ENCODE results near the gene ZNF837.

Gene ZNF837

DNA sequence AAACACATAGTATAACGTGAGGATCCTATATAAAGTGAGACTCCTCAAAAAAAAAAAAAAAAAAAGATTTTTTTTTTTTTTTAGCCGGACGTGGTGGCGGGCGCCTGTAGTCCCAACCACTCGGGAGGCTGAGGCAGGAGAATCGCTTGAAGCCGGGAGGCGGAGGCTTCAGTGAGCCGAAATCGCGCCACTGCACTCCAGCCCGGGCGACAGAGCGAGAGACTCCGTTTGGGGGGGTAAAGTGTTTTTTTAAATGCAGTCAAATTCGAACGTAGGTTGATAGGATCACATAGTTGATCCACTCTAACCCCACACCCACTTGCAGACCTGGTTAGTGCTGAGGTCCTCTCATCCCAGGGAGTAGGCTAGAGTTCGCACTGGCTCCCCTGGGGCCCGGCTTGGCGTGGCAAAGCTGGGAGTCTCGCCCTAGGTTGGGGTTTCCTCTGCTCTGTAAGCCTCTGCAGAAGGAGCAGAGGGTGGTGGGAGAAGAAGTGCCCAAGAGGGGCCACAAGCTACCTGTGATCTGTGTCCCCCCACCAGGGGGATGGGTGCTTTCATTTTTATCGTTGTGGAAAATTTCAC, 21.1 kb upstream of the ZNF837 start:
- no peak for FAIRE-seq
- TF ChIP-seq TAF1 (IDR thresholded peaks at IDR 0.05; ENCODE audit: borderline replicate concordance, low read depth, low read length) (no peak), POLR2A (IDR thresholded peaks at IDR 0.05; ENCODE audit: low read depth, low read length) (no peak), POLR2AphosphoS5 (IDR thresholded peaks at IDR 0.05; ENCODE audit: low read depth, low read length) (no peak)
- no peak for DNase-seq (ENCODE audit: insufficient read length)

DNA sequence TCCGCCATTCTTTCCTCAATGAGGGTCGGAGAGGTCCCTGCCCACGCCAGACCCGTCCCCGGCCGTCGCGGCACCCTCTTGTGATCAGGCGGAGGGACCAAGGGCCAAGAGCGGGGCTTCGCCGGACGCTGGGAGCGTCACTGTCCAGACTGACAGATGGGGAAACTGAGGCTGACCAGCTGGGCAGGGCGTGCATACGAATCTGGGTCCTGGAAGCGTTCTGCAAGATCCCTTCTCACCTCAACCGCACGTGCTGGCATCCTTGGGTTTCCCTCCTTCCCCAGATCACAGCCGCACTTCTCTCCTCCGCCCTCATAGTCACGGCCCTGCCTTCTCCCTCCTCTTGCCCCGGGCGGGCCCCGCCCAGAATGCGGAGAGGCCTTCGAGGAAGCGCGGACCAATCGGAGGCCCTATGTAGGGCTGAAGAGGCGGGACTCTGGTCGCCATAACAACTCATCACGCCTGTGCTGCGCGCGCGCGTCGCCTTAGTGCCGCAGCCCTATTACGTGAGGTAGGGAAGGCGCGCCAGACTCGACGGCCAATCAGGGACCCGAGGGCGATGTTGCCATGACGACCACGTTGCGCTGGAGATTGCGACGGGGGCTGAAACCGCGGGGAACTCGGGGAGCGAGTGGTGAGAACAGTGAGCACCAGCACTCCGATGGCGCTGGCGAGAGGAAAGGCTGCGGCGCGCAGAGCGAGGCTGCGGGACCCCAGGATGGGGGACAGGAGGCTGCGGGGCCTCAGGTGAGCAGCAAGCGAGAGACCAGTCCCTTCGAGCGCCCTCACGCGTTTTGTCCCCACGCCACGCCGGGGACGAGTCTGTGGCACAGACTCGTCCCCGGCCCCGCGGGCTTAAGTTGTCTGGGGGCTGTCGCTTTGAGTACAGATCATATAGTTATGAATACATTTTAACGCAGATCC, 20.3 kb upstream of the ZNF837 start:
- TF ChIP-seq POLR2A (IDR thresholded peaks at IDR 0.05; ENCODE audit: low read depth, low read length) (peak; percentile 83; the same call in 1 of the 2 replicates), TAF1 (IDR thresholded peaks at IDR 0.05; ENCODE audit: borderline replicate concordance, low read depth, low read length) (peak; percentile 67), POLR2AphosphoS5 (IDR thresholded peaks at IDR 0.05; ENCODE audit: low read depth, low read length) (peak; percentile 76)
- FAIRE-seq: peak; percentile 99
- DNase-seq (ENCODE audit: insufficient read length): peak; percentile 100

DNA sequence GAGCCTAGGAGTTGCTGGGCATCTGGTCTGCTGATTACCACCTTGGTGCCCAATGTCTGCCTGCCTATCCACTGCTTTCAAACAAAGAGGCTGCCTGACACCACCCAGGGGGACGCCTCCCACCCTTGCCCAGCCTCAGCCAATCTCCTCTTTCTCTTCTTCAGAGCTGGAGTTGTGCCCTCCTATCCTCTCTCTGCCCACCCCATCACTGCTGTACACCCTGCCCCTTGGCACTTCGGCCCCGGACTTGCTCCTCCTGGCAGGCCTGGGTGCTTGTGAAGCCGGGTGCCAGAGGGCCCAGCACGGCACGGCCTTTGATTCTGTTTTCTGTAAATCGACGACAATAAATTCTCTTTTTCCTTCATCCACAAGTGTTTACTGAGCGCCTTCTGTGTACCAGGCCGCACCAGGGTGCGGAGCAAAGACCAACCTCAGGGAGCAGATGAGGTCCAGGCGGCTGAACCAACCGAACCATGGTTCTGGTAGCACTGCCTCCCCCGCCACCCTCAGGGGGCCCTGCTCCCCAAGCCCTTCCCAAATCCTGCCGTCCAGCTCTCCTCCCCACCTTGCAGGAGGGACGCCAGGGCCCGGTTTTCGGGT, 19.6 kb upstream of the ZNF837 start:
- FAIRE-seq: no peak
- no peak for DNase-seq (ENCODE audit: insufficient read length)
- TF ChIP-seq TAF1 (IDR thresholded peaks at IDR 0.05; ENCODE audit: borderline replicate concordance, low read depth, low read length): no peak
- TF ChIP-seq POLR2A (IDR thresholded peaks at IDR 0.05; ENCODE audit: low read depth, low read length): no peak
- no peak for TF ChIP-seq POLR2AphosphoS5 (IDR thresholded peaks at IDR 0.05; ENCODE audit: low read depth, low read length)

DNA sequence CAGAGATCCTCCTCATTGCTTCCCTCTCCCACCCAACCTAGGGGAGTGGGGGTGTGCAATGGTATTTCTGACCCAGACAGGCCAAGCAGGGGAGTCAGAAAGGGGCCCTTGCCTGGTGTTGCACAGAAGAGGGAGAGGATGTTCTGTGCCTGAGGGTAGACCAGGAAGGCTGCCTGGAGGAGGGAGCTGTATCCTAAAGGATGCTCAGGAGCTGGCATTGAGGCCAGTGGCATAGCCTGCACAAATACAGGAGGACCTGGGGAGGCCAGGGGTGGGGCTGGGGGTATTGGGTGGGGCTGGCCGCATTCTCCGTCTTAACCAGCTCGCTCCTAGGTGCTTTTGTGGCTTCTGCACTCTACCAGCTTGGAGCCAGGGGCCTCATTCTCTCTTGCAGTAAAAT, 19.1 kb upstream of the ZNF837 start:
- DNase-seq (ENCODE audit: insufficient read length) (no peak), FAIRE-seq (no peak)
- TF ChIP-seq POLR2A (IDR thresholded peaks at IDR 0.05; ENCODE audit: low read depth, low read length) (no peak), TAF1 (IDR thresholded peaks at IDR 0.05; ENCODE audit: borderline replicate concordance, low read depth, low read length) (no peak), POLR2AphosphoS5 (IDR thresholded peaks at IDR 0.05; ENCODE audit: low read depth, low read length) (no peak)

DNA sequence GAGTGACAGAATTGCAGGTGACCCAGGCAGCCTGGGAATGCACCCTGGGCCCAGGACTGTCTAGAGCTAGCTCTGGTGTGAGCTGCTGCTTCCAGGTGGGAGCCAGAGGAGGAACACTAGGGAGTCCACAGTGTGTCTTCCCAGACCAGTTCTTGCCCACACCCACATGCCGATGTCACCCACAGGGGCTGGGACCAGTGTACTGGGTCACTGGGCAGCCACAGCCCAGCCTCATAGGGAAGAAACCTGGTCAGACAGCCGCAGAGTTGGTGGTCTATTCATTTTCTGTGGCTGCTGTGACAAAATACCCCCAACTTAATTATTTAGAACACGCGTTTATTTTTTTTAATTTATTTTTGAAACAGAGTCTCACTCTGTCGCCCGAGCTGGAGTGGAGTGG, 17.7 kb upstream of the ZNF837 start:
- FAIRE-seq (no peak), DNase-seq (ENCODE audit: insufficient read length) (no peak)

DNA sequence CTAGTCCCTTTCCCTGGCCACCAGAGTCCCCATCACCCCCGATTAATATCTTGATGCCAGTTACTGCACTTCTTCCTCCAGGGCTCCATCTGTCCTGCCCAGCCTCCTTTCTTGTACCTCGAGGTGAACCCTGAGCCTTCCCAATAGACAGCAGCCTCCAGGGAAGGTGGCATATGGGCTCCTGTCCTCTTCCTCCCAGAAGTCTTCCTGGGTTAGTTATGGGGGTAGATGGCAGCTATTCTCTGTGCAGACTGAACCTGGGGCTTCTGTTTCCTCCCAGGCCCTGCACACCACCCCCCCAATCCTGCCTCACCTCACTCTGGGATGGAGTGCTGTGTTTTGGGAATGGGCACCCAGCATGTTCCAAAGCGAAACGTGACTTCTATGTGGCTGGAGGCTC, 17.3 kb upstream of the ZNF837 start:
- no peak for FAIRE-seq
- DNase-seq (ENCODE audit: insufficient read length): no peak
- no peak for TF ChIP-seq TAF1 (IDR thresholded peaks at IDR 0.05; ENCODE audit: borderline replicate concordance, low read depth, low read length)
- no peak for TF ChIP-seq POLR2AphosphoS5 (IDR thresholded peaks at IDR 0.05; ENCODE audit: low read depth, low read length)
- no peak for TF ChIP-seq POLR2A (IDR thresholded peaks at IDR 0.05; ENCODE audit: low read depth, low read length)

More for the DNA sequence above, 17.7 kb upstream of the ZNF837 start:
- TF ChIP-seq POLR2AphosphoS5 (IDR thresholded peaks at IDR 0.05; ENCODE audit: low read depth, low read length): no peak
- TF ChIP-seq TAF1 (IDR thresholded peaks at IDR 0.05; ENCODE audit: borderline replicate concordance, low read depth, low read length): no peak
- no peak for TF ChIP-seq POLR2A (IDR thresholded peaks at IDR 0.05; ENCODE audit: low read depth, low read length)

DNA sequence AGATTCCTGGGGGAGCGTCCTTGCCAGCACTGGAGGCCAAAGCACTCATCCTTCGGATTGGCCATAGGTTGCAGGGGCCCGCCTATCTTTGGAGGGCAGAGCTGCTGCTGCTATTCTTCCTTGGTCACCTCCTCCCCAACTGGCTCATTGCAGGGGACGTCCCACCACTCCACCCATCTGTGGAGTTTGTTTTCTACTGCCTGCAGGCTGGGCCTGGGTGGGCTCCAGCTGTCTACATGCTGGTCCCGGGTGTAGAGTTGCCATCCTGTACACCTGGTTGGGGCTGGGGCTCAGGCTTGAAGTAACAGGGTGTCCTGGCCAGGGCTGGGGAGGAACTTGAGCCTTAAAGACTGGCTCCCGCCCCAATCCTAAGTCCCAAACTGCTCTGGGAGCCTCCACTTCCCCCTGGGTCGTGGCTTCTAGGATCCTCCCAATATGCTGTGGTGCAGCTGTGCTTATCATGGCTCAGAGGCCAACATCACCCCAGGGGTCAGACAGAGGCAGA, 16.8 kb upstream of the ZNF837 start:
- TF ChIP-seq TAF1 (IDR thresholded peaks at IDR 0.05; ENCODE audit: borderline replicate concordance, low read depth, low read length) (no peak), POLR2A (IDR thresholded peaks at IDR 0.05; ENCODE audit: low read depth, low read length) (no peak), POLR2AphosphoS5 (IDR thresholded peaks at IDR 0.05; ENCODE audit: low read depth, low read length) (no peak)
- FAIRE-seq: no peak
- no peak for DNase-seq (ENCODE audit: insufficient read length)

DNA sequence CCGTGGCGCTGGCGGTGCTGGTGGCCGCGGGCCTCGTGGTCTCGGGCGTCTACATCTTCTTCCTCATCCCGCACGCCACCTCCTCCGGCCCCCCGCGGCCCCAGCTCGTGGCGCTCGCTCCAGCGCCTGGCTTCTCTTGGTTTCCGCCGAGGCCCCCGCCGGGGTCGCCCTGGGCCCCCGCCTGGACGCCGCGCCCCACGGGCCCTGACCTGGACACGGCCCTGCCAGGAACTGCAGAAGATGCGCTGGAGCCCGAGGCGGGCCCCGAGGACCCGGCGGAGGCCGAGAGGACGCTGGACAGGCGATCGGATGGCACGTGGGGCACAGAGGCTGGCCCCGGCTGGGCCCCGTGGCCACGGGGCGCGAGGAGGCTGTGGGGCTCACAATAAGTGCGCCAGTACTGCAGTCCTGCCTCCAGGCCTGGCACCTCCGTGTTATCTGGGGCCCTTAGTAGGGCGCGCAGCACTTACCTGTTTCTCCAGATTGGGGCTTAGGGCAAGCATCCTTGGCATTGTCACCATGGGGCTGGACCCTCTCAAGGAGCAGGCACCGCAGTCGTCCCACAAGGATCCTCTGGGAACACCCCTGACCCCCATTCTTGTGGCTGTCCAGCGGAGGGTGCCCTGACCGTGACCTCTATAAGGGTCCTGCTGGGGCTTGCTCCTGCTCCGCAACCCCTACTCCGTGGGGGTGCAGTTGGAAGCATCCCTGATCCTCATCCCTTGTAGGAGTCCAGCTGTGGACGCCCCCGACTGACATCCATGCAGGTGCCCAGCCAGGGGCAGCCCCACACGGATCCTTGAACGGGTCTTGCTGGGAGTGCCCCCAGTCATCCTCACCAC, 16.1 kb upstream of the ZNF837 start:
- no peak for FAIRE-seq
- TF ChIP-seq POLR2AphosphoS5 (IDR thresholded peaks at IDR 0.05; ENCODE audit: low read depth, low read length) (no peak), TAF1 (IDR thresholded peaks at IDR 0.05; ENCODE audit: borderline replicate concordance, low read depth, low read length) (no peak), POLR2A (IDR thresholded peaks at IDR 0.05; ENCODE audit: low read depth, low read length) (no peak)

DNA sequence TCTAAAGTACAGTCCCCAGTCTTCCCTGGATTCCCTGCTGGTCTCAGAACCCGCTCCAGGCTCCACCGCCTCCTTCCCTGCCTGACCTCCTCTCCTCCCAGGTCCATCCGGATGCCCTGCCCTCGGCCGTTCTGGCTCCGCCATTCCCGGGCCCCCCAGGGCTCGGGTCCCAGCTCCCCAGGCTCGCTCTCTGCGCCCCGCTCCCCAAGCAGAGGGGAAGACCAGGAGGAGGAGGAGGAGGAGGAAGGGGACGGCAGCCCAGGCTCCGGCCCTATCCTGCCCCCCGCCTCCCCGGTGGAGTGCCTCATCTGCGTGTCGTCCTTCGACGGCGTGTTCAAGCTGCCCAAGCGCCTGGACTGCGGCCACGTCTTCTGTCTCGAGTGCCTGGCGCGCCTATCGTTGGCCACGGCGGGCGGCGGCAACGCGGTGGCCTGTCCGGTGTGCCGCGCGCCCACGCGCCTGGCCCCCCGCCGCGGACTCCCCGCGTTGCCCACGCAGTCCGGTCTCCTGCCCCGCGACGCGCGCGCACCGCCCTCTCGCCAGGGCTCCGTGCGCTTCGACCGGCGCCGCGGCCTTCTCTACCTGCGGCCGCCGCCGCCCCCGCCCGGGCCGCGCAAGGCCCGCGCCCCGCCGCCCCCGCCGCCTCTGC, 15.3 kb upstream of the ZNF837 start:
- DNase-seq (ENCODE audit: insufficient read length) (no peak), FAIRE-seq (no peak)
- TF ChIP-seq POLR2AphosphoS5 (IDR thresholded peaks at IDR 0.05; ENCODE audit: low read depth, low read length) (no peak; the same call in 1 of the 2 replicates), POLR2A (IDR thresholded peaks at IDR 0.05; ENCODE audit: low read depth, low read length) (no peak), TAF1 (IDR thresholded peaks at IDR 0.05; ENCODE audit: borderline replicate concordance, low read depth, low read length) (no peak)

More for the DNA sequence above, 16.1 kb upstream of the ZNF837 start:
- no peak for DNase-seq (ENCODE audit: insufficient read length)

DNA sequence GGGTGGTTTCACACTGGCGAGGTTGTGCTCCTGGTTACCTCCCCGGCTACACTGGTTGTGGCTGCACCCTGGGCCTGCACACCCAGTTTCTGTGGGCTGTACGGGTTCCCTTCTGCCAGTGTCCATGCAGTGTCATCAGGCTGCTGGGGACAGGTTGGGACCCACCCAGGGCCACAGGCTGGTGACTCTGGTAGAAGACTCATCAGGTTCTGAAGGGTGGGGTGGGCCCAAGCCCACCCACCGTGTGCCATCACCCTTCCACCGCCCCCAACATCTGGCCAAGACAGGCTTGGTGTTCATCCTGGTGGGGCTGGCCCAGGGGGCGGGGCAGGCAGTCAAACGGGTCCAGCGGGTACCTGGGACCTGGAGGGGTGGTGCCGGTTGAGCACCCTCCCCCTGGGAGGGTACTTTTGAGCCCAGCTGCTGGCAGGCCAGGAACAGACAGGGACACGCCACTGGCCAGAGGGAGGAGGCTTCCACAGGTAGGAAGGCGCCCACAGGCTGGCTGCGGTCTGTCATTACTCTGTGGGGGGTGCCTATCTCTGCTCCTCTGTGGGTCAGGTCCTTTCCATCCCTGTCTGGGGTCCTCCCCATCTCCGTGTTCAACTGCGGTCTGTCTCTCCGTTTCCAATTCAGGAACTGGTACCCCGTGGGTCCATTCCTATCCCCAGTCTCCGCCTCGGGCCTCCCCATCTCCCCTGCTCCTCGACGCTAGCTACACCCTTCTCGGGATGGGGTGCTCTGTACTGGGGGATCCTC, 14.6 kb upstream of the ZNF837 start, which contains the start of gene RNF225:
Gene RNF225, plus strand, starts transcription at position 437 of the 759 bp plus-strand sequence. CDS start 434 bp downstream, outside the sequence.
- DNase-seq (ENCODE audit: insufficient read length) (no peak), FAIRE-seq (no peak)
- TF ChIP-seq POLR2AphosphoS5 (IDR thresholded peaks at IDR 0.05; ENCODE audit: low read depth, low read length): peak; percentile 82
- no peak for TF ChIP-seq TAF1 (IDR thresholded peaks at IDR 0.05; ENCODE audit: borderline replicate concordance, low read depth, low read length)
- peak; percentile 77 for TF ChIP-seq POLR2A (IDR thresholded peaks at IDR 0.05; ENCODE audit: low read depth, low read length)

All from GM12892 (cell line).